HEK293 (cell line): ENCODE measurements around the gene KIF19.

ENCODE experiments used
- KLF9 ChIP-seq: fragments of 450-650 bp; formaldehyde crosslinking; IDR thresholded peaks from 2 replicates; pipeline ENCODE4 v1.5.1; 2016; ENCODE audit warnings: missing biosample characterization, missing genetic modification characterization, low read depth
- ZNF121 ChIP-seq: fragments of 450-650 bp; formaldehyde crosslinking; IDR thresholded peaks from 2 replicates; pipeline ENCODE4 v1.5.1; 2016; ENCODE audit warnings: missing biosample characterization, missing genetic modification characterization
- ZNF202 ChIP-seq: fragments of 450-650 bp; formaldehyde crosslinking; IDR thresholded peaks from 2 replicates; pipeline ENCODE4 v1.5.1; 2016; ENCODE audit warnings: missing biosample characterization, missing genetic modification characterization, borderline replicate concordance
- ZNF776 ChIP-seq: fragments of 450-650 bp; formaldehyde crosslinking; IDR thresholded peaks from 2 replicates; pipeline ENCODE4 v1.5.0; 2017; ENCODE audit warnings: missing biosample characterization, missing genetic modification characterization, borderline replicate concordance

- no peak for TF ChIP-seq ZNF121 (tag by site-specific recombination)
- TF ChIP-seq ZNF202 (tag by site-specific recombination): no peak
- TF ChIP-seq KLF9: peak; percentile 49
- TF ChIP-seq ZNF776 (tag by site-specific recombination): no peak
Measured at GRCh38 chr17:74379495-74380085, 53.6 kb downstream of the KIF19 start.
